ENCODE data around the gene DIDO1. TPM values are rescaled to one million over a fixed set of nuclear protein-coding genes. Genes with fewer than 3 reads are reported as not detected.

Gene DIDO1
- total RNA-seq, 4 donors from 2014 or later = 38.2 to 68.8 (median 46.6) TPM

- TF ChIP-seq CTCF (IDR thresholded peaks at IDR 0.05; ENCODE audit: low read depth) = no peak
Observed at GRCh38 chr20:62887152-62887859, 39.0 kb downstream of the DIDO1 start.

- no peak for TF ChIP-seq CTCF (IDR thresholded peaks at IDR 0.05; ENCODE audit: low read depth)
Observed at GRCh38 chr20:62886709-62887058, 39.6 kb downstream of the DIDO1 start.

- TF ChIP-seq CTCF (IDR thresholded peaks at IDR 0.05; ENCODE audit: low read depth) = no peak
Observed at GRCh38 chr20:62885896-62886708, 40.2 kb downstream of the DIDO1 start.

- no peak for TF ChIP-seq CTCF (IDR thresholded peaks at IDR 0.05; ENCODE audit: low read depth)
Observed at GRCh38 chr20:62885046-62885895, 41.0 kb downstream of the DIDO1 start.

- TF ChIP-seq CTCF (IDR thresholded peaks at IDR 0.05; ENCODE audit: low read depth) = no peak
Observed at GRCh38 chr20:62884556-62884955, 41.7 kb downstream of the DIDO1 start.

GRCh38 chr20:62882426-62882825, 43.9 kb downstream of the DIDO1 start:
- TF ChIP-seq CTCF (IDR thresholded peaks at IDR 0.05; ENCODE audit: low read depth) = no peak

Measured in subcutaneous adipose tissue (tissue), 4 donors.